K562 (cell line): ENCODE measurements around the gene VPS26A. TPM values are rescaled to one million over a fixed set of nuclear protein-coding genes. Genes with fewer than 3 reads are reported as not detected.

Source experiments
- BMI1 ChIP-seq: fragments of 150-350 bp; IDR thresholded peaks from 2 replicates; pipeline ENCODE4 v1.6.1; 2014; ENCODE audit warnings: low read length
- CREB3L1 ChIP-seq: fragments of 450-650 bp; IDR thresholded peaks from 2 replicates; pipeline ENCODE4 v1.6.1; 2014; ENCODE audit warnings: low read depth, mild to moderate bottlenecking, moderate library complexity, borderline replicate concordance
- ELF2 ChIP-seq: fragments of 250-450 bp; sonication (Bioruptor Pico); IDR thresholded peaks from 2 replicates; pipeline ENCODE4 v1.5.0; 2021; ENCODE audit warnings: mild to moderate bottlenecking
- EP300 ChIP-seq: IDR thresholded peaks from 2 replicates; pipeline ENCODE4 v1.6.1; 2012; ENCODE audit warnings: low read length, improper control_type of control experiment
- HNRNPK ChIP-seq: fragments of 200-400 bp; formaldehyde crosslinking; IDR thresholded peaks from one replicate; pipeline ENCODE4 v1.6.1; 2018; ENCODE audit warnings: mild to moderate bottlenecking, low read depth, low read length; ENCODE audit not compliant: poor library complexity, severe bottlenecking
- HNRNPL ChIP-seq: fragments of 200-400 bp; formaldehyde crosslinking; IDR thresholded peaks from 2 replicates; pipeline ENCODE4 v1.6.1; 2017; ENCODE audit warnings: low read depth, mild to moderate bottlenecking, low read length
- MLLT1 ChIP-seq, 2 experiments: fragments of 450-650 bp; IDR thresholded peaks; 2 replicates each; pipeline ENCODE4 v1.6.1; 2016
- NUFIP1 ChIP-seq: fragments of 450-650 bp; IDR thresholded peaks from 2 replicates; pipeline ENCODE4 v1.6.1; 2018; ENCODE audit not compliant: partially characterized antibody
- PHB2 ChIP-seq: fragments of 450-650 bp; IDR thresholded peaks from 2 replicates; pipeline ENCODE4 v1.6.1; 2017; ENCODE audit warnings: low read depth
- PRDM10 ChIP-seq: fragments of 450-650 bp; IDR thresholded peaks from 2 replicates; pipeline ENCODE4 v1.6.1; 2018; ENCODE audit not compliant: partially characterized antibody
- SIX5 ChIP-seq, 2 experiments: IDR thresholded peaks; 2 replicates each; pipeline ENCODE4 v1.6.1; 2011; ENCODE audit warnings: low read length in 2 of 2, borderline replicate concordance in 1 of 2, low read depth in 1 of 2, mild to moderate bottlenecking in 1 of 2, moderate library complexity in 1 of 2; ENCODE audit not compliant: insufficient read depth in 1 of 2
- SMARCE1 ChIP-seq: fragments of 450-650 bp; IDR thresholded peaks from 2 replicates; pipeline ENCODE4 v1.7.1; 2016; ENCODE audit warnings: mild to moderate bottlenecking
- XRCC3 ChIP-seq: fragments of 450-650 bp; IDR thresholded peaks from 2 replicates; pipeline ENCODE4 v1.6.1; 2017; ENCODE audit warnings: mild to moderate bottlenecking, moderate library complexity
- ZBTB1 ChIP-seq: sonication (generic); formaldehyde crosslinking; IDR thresholded peaks from 2 replicates; pipeline ENCODE4 v1.8.1; 2023; ENCODE audit warnings: missing genetic modification reagents, low read depth, mild to moderate bottlenecking, borderline replicate concordance
- ZNF175 ChIP-seq: fragments of 200-800 bp; sonication (Bioruptor generic); IDR thresholded peaks from 2 replicates; pipeline ENCODE4 v1.6.1; 2016; ENCODE audit warnings: low read depth, mild to moderate bottlenecking, missing genetic modification characterization, missing compliant biosample characterization
- ZNF224 ChIP-seq: sonication (generic); formaldehyde crosslinking; IDR thresholded peaks from 2 replicates; pipeline ENCODE4 v1.8.0; 2022; ENCODE audit warnings: mild to moderate bottlenecking, missing genetic modification reagents
- ZNF324 ChIP-seq: fragments of 250-450 bp; sonication (Bioruptor Pico); IDR thresholded peaks from 2 replicates; pipeline ENCODE4 v1.4.0; 2020; ENCODE audit warnings: mild to moderate bottlenecking
- ZNF431 ChIP-seq: sonication (generic); formaldehyde crosslinking; IDR thresholded peaks from 2 replicates; pipeline ENCODE4 v1.8.0; 2022; ENCODE audit warnings: mild to moderate bottlenecking, missing genetic modification reagents
- ZNF589 ChIP-seq: fragments of 200-800 bp; sonication (Bioruptor generic); IDR thresholded peaks from 2 replicates; pipeline ENCODE4 v1.6.1; 2016; ENCODE audit warnings: low read depth, missing genetic modification characterization, missing compliant biosample characterization
- polyA plus RNA-seq, 8 experiments: library from polyadenylated mRNA; depleted of rRNA in 4 of 8; stranded (reverse) in 5 of 8; unstranded in 3 of 8; fragments of >200 nt; fragmentation: Nextera tagmentation in 2 of 8; fragmentation: Illumina TruSeq in 1 of 8; extraction: Ambion mirVana in 2 of 8; extraction: Trizol in 1 of 8; gene quantifications; 2 replicates each; pipeline versions ENCODE4 v1.2.1 to v1.2.3, GENCODE V29; 2011 to 2014; ENCODE audit warnings: inconsistent platforms in 1 of 8, missing spikeins in 1 of 8
- total RNA-seq, 7 experiments: library from RNA; depleted of rRNA in 6 of 7; stranded (reverse); fragments of >200 nt in 6 of 7; fragmentation: Illumina TruSeq in 2 of 7; extraction: Trizol in 2 of 7; gene quantifications; 2 replicates each; pipeline versions ENCODE4 v1.2.1 to v1.2.3, GENCODE V29; 2011 to 2021; ENCODE audit warnings: low replicate concordance in 1 of 7
- TF ChIP-seq, protein P1 (sequence below): fragments of 200-800 bp; sonication (Bioruptor generic); IDR thresholded peaks from 2 replicates; pipeline ENCODE4 v1.6.1; 2017; ENCODE audit warnings: missing genetic modification characterization, missing compliant biosample characterization

The VPS26A gene
- total and polyA plus RNA-seq, 9 of the 15 experiments (the other 6 are each of a cell fraction or from before 2014, with no cell fraction given), result 47.1 to 137 (median 69.3) TPM

GRCh38 chr10:69179743-69180524 lies 56.0 kb downstream of the VPS26A start, which contains the start of gene SUPV3L1 (continued):
- TF ChIP-seq PRDM10 (peak; percentile 15), PHB2 (no peak), SIX5 (IDR thresholded peaks at IDR 0.05; ENCODE audit: borderline replicate concordance in 1 of 2, insufficient read depth in 1 of 2, low read depth in 1 of 2, low read length in 2 of 2) (peak; percentile 50 to 60; a peak in 3 of 4 replicates), ZNF224 (CRISPR knock-in tag) (no peak), MLLT1 (IDR thresholded peaks at IDR 0.05) (peak; percentile 13 to 83; a peak in 3 of 4 replicates), ZBTB1 (no peak), ELF2 (CRISPR knock-in tag) (0 out of 2 replicates have a peak, but pooled peaks have one; percentile 18), HNRNPK (no peak), ZNF175 (CRISPR knock-in tag) (peak; percentile 94), BMI1 (peak; percentile 49; the same call in 1 of the 2 replicates), ZNF324 (CRISPR knock-in tag) (peak; percentile 72), EP300 (no peak; the same call in none of the 2 replicates), SMARCE1 (no peak), ZNF589 (CRISPR knock-in tag) (peak; percentile 96), ZNF431 (peak; percentile 58; the same call in 1 of the 2 replicates), XRCC3 (no peak), HNRNPL (no peak), CREB3L1 (peak; percentile 76), NUFIP1 (peak; percentile 77)
- TF ChIP-seq, protein P1, sequence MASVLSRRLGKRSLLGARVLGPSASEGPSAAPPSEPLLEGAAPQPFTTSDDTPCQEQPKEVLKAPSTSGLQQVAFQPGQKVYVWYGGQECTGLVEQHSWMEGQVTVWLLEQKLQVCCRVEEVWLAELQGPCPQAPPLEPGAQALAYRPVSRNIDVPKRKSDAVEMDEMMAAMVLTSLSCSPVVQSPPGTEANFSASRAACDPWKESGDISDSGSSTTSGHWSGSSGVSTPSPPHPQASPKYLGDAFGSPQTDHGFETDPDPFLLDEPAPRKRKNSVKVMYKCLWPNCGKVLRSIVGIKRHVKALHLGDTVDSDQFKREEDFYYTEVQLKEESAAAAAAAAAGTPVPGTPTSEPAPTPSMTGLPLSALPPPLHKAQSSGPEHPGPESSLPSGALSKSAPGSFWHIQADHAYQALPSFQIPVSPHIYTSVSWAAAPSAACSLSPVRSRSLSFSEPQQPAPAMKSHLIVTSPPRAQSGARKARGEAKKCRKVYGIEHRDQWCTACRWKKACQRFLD (CRISPR knock-in tag), result 0 out of 2 replicates have a peak, but pooled peaks have one; percentile 90
